HEK293T (cell line): Measurements from ENCODE around the gene PRR20A.

Experiments used
- ARNT ChIP-seq: fragments of 450-650 bp; IDR thresholded peaks from 2 replicates; pipeline ENCODE4 v1.6.1; 2017; ENCODE audit warnings: mild to moderate bottlenecking
- BHLHE40 ChIP-seq: fragments of 450-650 bp; IDR thresholded peaks from 2 replicates; pipeline ENCODE4 v1.6.1; 2016; ENCODE audit warnings: mild to moderate bottlenecking, moderate library complexity, borderline replicate concordance
- HDGF ChIP-seq: fragments of 450-650 bp; IDR thresholded peaks from 2 replicates; pipeline ENCODE4 v1.6.1; 2017; ENCODE audit warnings: antibody characterized with exemption, borderline replicate concordance
- PKNOX1 ChIP-seq: fragments of 450-650 bp; IDR thresholded peaks from 2 replicates; pipeline ENCODE4 v1.6.1; 2016
- SUZ12 ChIP-seq: fragments of 450-650 bp; IDR thresholded peaks from 2 replicates; pipeline ENCODE4 v1.6.1; 2016; ENCODE audit warnings: mild to moderate bottlenecking

DNA sequence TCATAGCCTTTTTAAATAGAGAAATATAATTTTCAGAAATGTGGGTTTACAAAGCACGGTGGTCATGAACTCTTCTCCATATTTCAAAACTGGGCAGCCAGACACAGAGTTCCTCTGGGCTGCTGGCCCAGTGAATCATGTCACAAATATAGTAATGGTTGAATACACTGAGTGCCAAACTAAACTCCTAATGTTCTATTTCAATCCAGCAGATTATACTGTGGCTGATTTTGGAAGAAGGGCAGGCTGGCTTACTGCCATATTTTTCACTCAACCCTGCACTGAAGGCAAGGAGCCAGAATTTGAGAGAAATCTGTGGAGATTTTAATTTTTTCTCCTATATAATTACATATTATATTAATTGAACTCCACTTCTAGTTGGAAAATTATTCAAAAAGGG, 17.0 kb upstream of the PRR20A start:
- TF ChIP-seq ARNT (no peak), SUZ12 (no peak), HDGF (no peak), PKNOX1 (no peak), BHLHE40 (no peak)
